GM12891 (cell line): ENCODE data around the gene FPGS.

Experiments
- POLR2A ChIP-seq: IDR thresholded peaks from 2 replicates; pipeline ENCODE4 v1.6.1; 2011; ENCODE audit warnings: low read depth, low read length, control low read depth
- SPI1 ChIP-seq: IDR thresholded peaks from 2 replicates; pipeline ENCODE4 v1.6.1; 2011; ENCODE audit warnings: low read depth, low read length, control low read depth

- TF ChIP-seq POLR2A (no peak), SPI1 (no peak)
Observed at GRCh38 chr9:127813686-127814226, 11.1 kb downstream of the FPGS start.
